Fibroblast of lung (primary cell): Measurements from ENCODE around the gene VAC14. TPM values are rescaled to one million over a fixed set of nuclear protein-coding genes. Genes with fewer than 3 reads are reported as not detected.

Experiments used
- DNase-seq, 2 donors: peaks; one replicate each; pipeline versions ENCODE4 v3.0.0 to v3.0.0-alpha.2; 2010; ENCODE audit warnings: low read depth in 2 of 2
- H2AFZ ChIP-seq: 2 replicates; pipeline ENCODE4 v1.5.1; 2012; ENCODE audit warnings: low read length, control low read depth, inconsistent platforms
- H3K27ac ChIP-seq: 2 replicates; pipeline ENCODE4 v1.5.1; 2011; ENCODE audit warnings: low read length, control low read depth; ENCODE audit not compliant: insufficient read depth
- H3K27me3 ChIP-seq: 2 replicates; pipeline ENCODE4 v1.5.1; 2011; ENCODE audit warnings: mild to moderate bottlenecking, low read length; ENCODE audit not compliant: control insufficient read depth, insufficient read depth
- H3K36me3 ChIP-seq: 2 replicates; pipeline ENCODE4 v1.5.1; 2011; ENCODE audit warnings: low read length; ENCODE audit not compliant: control insufficient read depth, insufficient read depth
- H3K4me1 ChIP-seq: 2 replicates; pipeline ENCODE4 v1.5.1; 2011; ENCODE audit warnings: low read length; ENCODE audit not compliant: control insufficient read depth, insufficient read depth; ENCODE audit errors: extremely low read depth
- H3K4me2 ChIP-seq: 2 replicates; pipeline ENCODE4 v1.5.1; 2011; ENCODE audit warnings: low read length, control low read depth; ENCODE audit not compliant: insufficient read depth; ENCODE audit errors: extremely low read depth
- H3K4me3 ChIP-seq, 4 experiments: fragments of 200-600 bp in 1 of 4; sonication (generic) in 1 of 4; replicated peaks in 1 of 4; 2 replicates each; pipeline ENCODE4 v1.5.1; 2011 to 2016; ENCODE audit warnings: low read length in 4 of 4, low read depth in 3 of 4, mild to moderate bottlenecking in 3 of 4, control low read depth in 2 of 4, inconsistent platforms in 1 of 4, mixed read lengths in 1 of 4; ENCODE audit not compliant: insufficient read depth in 1 of 4; ENCODE audit errors: control extremely low read depth in 1 of 4
- H3K79me2 ChIP-seq: 2 replicates; pipeline ENCODE4 v1.5.1; 2012; ENCODE audit warnings: mild to moderate bottlenecking, low read length, inconsistent platforms; ENCODE audit not compliant: control insufficient read depth, insufficient read depth
- H3K9ac ChIP-seq: 2 replicates; pipeline ENCODE4 v1.5.1; 2011; ENCODE audit warnings: mild to moderate bottlenecking, low read length, control low read depth; ENCODE audit not compliant: insufficient read depth
- H3K9me3 ChIP-seq: 2 replicates; pipeline ENCODE4 v1.5.1; 2012; ENCODE audit warnings: low read depth, low read length; ENCODE audit not compliant: control insufficient read depth, insufficient read depth
- H4K20me1 ChIP-seq: 2 replicates; pipeline ENCODE4 v1.5.1; 2011; ENCODE audit warnings: low read length; ENCODE audit not compliant: control insufficient read depth, insufficient read depth; ENCODE audit errors: extremely low read depth
- EZH2 ChIP-seq: IDR thresholded peaks from 2 replicates; pipeline ENCODE4 v1.5.1; 2012; ENCODE audit warnings: low read length, control low read depth, mild to moderate bottlenecking; ENCODE audit errors: missing control alignments
- polyA plus RNA-seq, 2 donors: library from polyadenylated mRNA; depleted of rRNA in 1 of 2; stranded (reverse) in 1 of 2; unstranded in 1 of 2; fragments of >200 nt; gene quantifications; 2 replicates each; pipeline ENCODE4 v1.2.1, GENCODE V29; 2011 to 2012; ENCODE audit warnings: missing spikeins in 1 of 2
- total RNA-seq: library from RNA; depleted of rRNA; stranded (reverse); fragments of >200 nt; gene quantifications from 2 replicates; pipeline ENCODE4 v1.2.1, GENCODE V29; 2014
- TF ChIP-seq, protein P1 (sequence below), 2 donors: IDR thresholded peaks in 1 of 2; conservative IDR thresholded peaks in 1 of 2; 1 replicate in 1 of 2; 2 replicates in 1 of 2; pipeline ENCODE4 v1.5.1; 2011 to 2012; ENCODE audit warnings: low read length in 2 of 2, control low read depth in 1 of 2, inconsistent platforms in 1 of 2, low read depth in 1 of 2, mild to moderate bottlenecking in 1 of 2

The VAC14 gene
- total and polyA plus RNA-seq, 2 donors (not counting 1 experiment from before 2014, with no cell fraction given) = 25.0 to 29.2 TPM

DNA sequence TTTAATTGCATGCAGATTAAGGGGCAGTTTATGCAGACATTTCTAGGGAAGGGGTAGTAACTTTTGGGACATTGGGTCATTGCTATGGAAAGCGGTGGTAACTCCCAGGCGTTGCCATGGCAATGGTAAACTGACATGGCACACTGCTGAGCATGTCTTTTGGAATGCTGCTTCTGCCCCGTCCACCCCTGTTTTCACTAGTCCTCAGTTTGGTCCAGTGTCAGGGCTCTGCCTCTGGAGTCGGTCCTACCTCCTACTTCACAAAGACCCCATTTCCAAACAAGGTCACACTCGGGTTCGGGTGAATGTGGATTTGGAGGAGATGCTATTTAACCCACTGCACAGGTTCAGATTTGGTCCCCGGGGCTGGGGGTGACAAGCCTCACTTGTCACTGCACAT lies 151.7 kb downstream of the VAC14 start:
- Histone ChIP-seq H4K20me1 (no peaks in the 10 kb centered on the region), H3K9me3 (no peaks in the 10 kb centered on the region), H2AFZ (no peak overlapping the region), H3K36me3 (no peaks in the 10 kb centered on the region), H3K27ac (no peak overlapping the region), H3K79me2 (no peaks in the 10 kb centered on the region), H3K9ac (no peak overlapping the region), H3K4me3 (no peak overlapping the region), H3K4me2 (no peak overlapping the region), H3K4me1 (peaks cover 4% of the 10 kb centered on the region), H3K27me3 (no peaks in the 10 kb centered on the region)
- TF ChIP-seq, protein P1, sequence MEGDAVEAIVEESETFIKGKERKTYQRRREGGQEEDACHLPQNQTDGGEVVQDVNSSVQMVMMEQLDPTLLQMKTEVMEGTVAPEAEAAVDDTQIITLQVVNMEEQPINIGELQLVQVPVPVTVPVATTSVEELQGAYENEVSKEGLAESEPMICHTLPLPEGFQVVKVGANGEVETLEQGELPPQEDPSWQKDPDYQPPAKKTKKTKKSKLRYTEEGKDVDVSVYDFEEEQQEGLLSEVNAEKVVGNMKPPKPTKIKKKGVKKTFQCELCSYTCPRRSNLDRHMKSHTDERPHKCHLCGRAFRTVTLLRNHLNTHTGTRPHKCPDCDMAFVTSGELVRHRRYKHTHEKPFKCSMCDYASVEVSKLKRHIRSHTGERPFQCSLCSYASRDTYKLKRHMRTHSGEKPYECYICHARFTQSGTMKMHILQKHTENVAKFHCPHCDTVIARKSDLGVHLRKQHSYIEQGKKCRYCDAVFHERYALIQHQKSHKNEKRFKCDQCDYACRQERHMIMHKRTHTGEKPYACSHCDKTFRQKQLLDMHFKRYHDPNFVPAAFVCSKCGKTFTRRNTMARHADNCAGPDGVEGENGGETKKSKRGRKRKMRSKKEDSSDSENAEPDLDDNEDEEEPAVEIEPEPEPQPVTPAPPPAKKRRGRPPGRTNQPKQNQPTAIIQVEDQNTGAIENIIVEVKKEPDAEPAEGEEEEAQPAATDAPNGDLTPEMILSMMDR (conservative IDR thresholded peaks at IDR 0.05 in 1 of 2, IDR thresholded peaks at IDR 0.05 in 1 of 2; ENCODE audit: low read depth in 1 of 2, low read length in 2 of 2) = no peak
- peak in 1 of 2 donors; percentile 25 for DNase-seq

DNA sequence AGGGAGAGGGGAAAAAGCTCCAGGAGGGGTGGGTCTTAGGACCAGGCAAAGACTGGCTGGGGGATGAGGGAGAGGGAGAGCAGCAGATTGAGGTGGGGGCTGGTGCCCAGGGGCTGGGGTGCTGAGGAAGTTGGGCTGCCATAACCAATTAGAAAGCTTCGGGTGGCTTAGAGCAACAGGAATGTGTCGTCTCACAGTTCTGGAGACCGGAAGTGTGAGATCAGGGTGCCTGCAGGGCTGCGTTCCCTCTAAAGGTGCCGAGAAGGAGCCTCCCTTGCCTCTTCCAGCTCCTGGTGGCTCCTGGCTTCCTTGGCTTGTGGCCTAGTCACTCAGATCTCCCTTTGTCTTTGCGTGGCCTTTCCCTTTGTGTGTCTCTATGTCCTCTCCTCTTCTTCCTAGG lies 152.4 kb downstream of the VAC14 start:
- H3K4me2 ChIP-seq = no peak overlapping the region
- H3K79me2 ChIP-seq = no peaks in the 10 kb centered on the region
- H3K9me3 ChIP-seq = no peaks in the 10 kb centered on the region
- TF ChIP-seq EZH2 = no peak
- TF ChIP-seq, protein P1 (conservative IDR thresholded peaks at IDR 0.05 in 1 of 2, IDR thresholded peaks at IDR 0.05 in 1 of 2; ENCODE audit: low read depth in 1 of 2, low read length in 2 of 2) = no peak
- no peaks in the 10 kb centered on the region for H4K20me1 ChIP-seq
- H3K36me3 ChIP-seq = no peaks in the 10 kb centered on the region
- no peak overlapping the region for H2AFZ ChIP-seq
- H3K27ac ChIP-seq = no peak overlapping the region
- no peak overlapping the region for H3K9ac ChIP-seq
- peaks cover 3% of the 10 kb centered on the region for H3K4me1 ChIP-seq
- H3K27me3 ChIP-seq = no peaks in the 10 kb centered on the region
- H3K4me3 ChIP-seq = no peak overlapping the region
- no peak for DNase-seq

DNA sequence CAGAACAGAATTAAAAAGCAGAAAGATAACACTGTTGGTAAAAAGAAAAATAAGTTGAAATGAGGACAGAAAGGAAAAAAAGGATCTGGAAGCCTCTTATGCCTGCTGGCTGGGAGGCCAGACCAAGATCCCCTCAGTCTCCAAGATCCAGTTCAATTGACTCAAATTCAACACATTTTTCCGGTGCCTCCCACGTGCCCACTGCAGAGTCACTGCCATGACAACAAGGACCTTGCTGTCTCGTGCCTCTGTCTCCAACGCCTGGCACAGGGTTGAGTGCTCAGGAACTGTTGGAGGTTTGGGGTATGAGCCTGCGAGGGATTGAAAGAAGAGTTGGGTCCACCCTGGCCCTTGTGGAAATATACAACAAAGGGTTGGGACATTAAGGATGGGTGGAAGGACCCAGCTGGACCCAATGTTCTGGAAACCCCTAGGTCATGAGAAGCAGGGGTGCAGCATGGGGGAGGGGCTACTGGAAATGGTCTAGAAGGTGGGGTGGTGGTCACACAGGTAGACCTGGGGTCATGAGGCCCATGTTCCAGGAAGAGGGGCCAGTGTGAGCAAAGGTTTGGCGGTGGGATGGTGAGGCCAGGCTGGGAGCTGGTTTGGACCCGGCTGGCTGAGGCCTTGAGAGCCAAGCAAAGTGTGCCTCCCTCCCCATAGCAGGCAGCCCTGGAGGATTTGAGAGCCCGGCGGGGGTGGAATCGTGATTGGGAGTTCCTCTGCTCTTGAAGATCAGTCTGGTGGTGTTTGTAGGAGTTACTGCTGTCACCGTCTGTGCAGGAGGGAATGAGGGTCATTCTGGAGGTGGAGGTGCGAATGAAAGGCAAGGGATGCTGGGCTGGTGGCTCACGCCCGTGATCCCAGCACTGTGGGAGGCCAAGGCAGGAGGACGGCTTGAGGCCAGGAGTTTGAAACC lies 153.3 kb downstream of the VAC14 start:
- Histone ChIP-seq H3K79me2 (no peaks in the 10 kb centered on the region), H3K27ac (no peak overlapping the region), H3K36me3 (no peaks in the 10 kb centered on the region), H3K9ac (no peak overlapping the region), H3K4me2 (no peak overlapping the region), H3K9me3 (no peaks in the 10 kb centered on the region), H3K27me3 (no peaks in the 10 kb centered on the region), H2AFZ (no peak overlapping the region), H4K20me1 (no peaks in the 10 kb centered on the region), H3K4me1 (peaks cover 3% of the 10 kb centered on the region), H3K4me3 (no peak overlapping the region)
- DNase-seq = peak in 1 of 2 donors; percentile 15
- TF ChIP-seq, protein P1 (conservative IDR thresholded peaks at IDR 0.05 in 1 of 2, IDR thresholded peaks at IDR 0.05 in 1 of 2; ENCODE audit: low read depth in 1 of 2, low read length in 2 of 2) = no peak
- no peak for TF ChIP-seq EZH2
